Panc1 (cell line): Measurements from ENCODE around the gene TRH. TPM values are rescaled to one million over a fixed set of nuclear protein-coding genes. Genes with fewer than 3 reads are reported as not detected.

Experiments used
- ATAC-seq: fragments of 200-7000 bp; cut with Tn5 transposase; 2 replicates; pipeline ENCODE4 v1.9.1; 2020; ENCODE audit warnings: mild to moderate bottlenecking, moderate library complexity
- BruUV-seq: library from RNA; stranded (reverse); fragments of 400-500 nt; replicated peaks from 2 replicates; lab custom pipeline; 2021; lab: Mats Ljungman, UMichigan
- CTCF ChIA-PET: fragments of 300-600 bp; sonication (Branson Sonifier 250); formaldehyde crosslinking; loops from one replicate; lab custom pipeline; 2022; ENCODE audit warnings: antibody characterized with exemption; lab: Charles Lee
- POLR2A ChIA-PET: fragments of 300-600 bp; sonication (Branson Sonifier 250); formaldehyde crosslinking; loops from one replicate; lab custom pipeline; 2022; ENCODE audit warnings: antibody characterized with exemption; lab: Charles Lee
- DNase-seq: peaks from one replicate; pipeline ENCODE4 v3.0.0-alpha.2; 2010; ENCODE audit warnings: low read depth, low spot score
- H3K27ac ChIP-seq: 2 replicates; pipeline ENCODE4 v1.5.1; 2011; ENCODE audit warnings: mild to moderate bottlenecking, low read length, inconsistent platforms
- H3K27me3 ChIP-seq: fragments of 200-500 bp; sonication (Bioruptor generic); 2 replicates; pipeline ENCODE4 v1.6.0; 2014; ENCODE audit warnings: low read length, inconsistent platforms; ENCODE audit not compliant: control insufficient read depth, insufficient read depth
- H3K36me3 ChIP-seq: fragments of 200-500 bp; sonication (Bioruptor generic); 2 replicates; pipeline ENCODE4 v1.5.1; 2014; ENCODE audit warnings: inconsistent platforms, mild to moderate bottlenecking, low read length, moderate library complexity; ENCODE audit not compliant: control insufficient read depth, insufficient read depth
- H3K4me1 ChIP-seq: 2 replicates; pipeline ENCODE4 v1.5.1; 2011; ENCODE audit warnings: inconsistent platforms, mild to moderate bottlenecking, low read length, moderate library complexity; ENCODE audit not compliant: control insufficient read depth, insufficient read depth
- H3K4me3 ChIP-seq, 2 experiments: 2 replicates each; pipeline ENCODE4 v1.5.1; 2011 to 2012; ENCODE audit warnings: low read depth in 2 of 2, low read length in 2 of 2, mild to moderate bottlenecking in 2 of 2, inconsistent platforms in 1 of 2, moderate library complexity in 1 of 2
- H3K9me3 ChIP-seq: fragments of 200-500 bp; sonication (Bioruptor generic); 2 replicates; pipeline ENCODE4 v1.5.1; 2014; ENCODE audit warnings: low read depth, mild to moderate bottlenecking, inconsistent platforms, low read length, moderate library complexity; ENCODE audit not compliant: control insufficient read depth, insufficient read depth
- CTCF ChIP-seq: fragments of 450-650 bp; IDR thresholded peaks from 2 replicates; pipeline ENCODE4 v1.5.1; 2017; ENCODE audit warnings: mild to moderate bottlenecking
- POLR2AphosphoS5 ChIP-seq: IDR thresholded peaks from 2 replicates; pipeline ENCODE4 v1.6.1; 2012; ENCODE audit warnings: mild to moderate bottlenecking, low read depth, low read length, moderate library complexity
- REST ChIP-seq, 2 experiments: IDR thresholded peaks; 2 replicates each; pipeline ENCODE4 v1.6.1; 2011 to 2012; ENCODE audit warnings: low read depth in 2 of 2, control low read depth in 1 of 2, low read length in 1 of 2, mild to moderate bottlenecking in 1 of 2, moderate library complexity in 1 of 2; ENCODE audit not compliant: insufficient read depth in 1 of 2
- SIN3A ChIP-seq: IDR thresholded peaks from 2 replicates; pipeline ENCODE4 v1.6.1; 2012; ENCODE audit warnings: low read depth, mild to moderate bottlenecking, low read length, moderate library complexity, borderline replicate concordance; ENCODE audit not compliant: insufficient read depth
- TCF7L2 ChIP-seq: IDR thresholded peaks from 2 replicates; pipeline ENCODE4 v1.6.1; 2011; ENCODE audit warnings: mild to moderate bottlenecking, low read depth, low read length, inconsistent platforms
- in situ Hi-C: cut with HindIII; loops from 2 replicates; pipeline ENCODE4 v1.10.0; 2016; ENCODE audit warnings: low sequenced_read_pairs, low pct_unique_long_range_greater_than_20kb
- intact Hi-C: fragments of 100-400 bp; cut with micrococcal nuclease; formaldehyde crosslinking; loops from one replicate; pipeline ENCODE4 v1.10.0; 2022; ENCODE audit not compliant: unreplicated experiment
- total RNA-seq: library from RNA; stranded (reverse); gene quantifications from one replicate; pipeline ENCODE4 v1.2.1, GENCODE V29; 2021; ENCODE audit not compliant: unreplicated experiment

The TRH gene
- total RNA-seq, 1 experiment from 2014 or later, result not detected

- Histone ChIP-seq H3K36me3 (no peaks in the 10 kb centered on the region), H3K27ac (no peak overlapping the region), H3K27me3 (peaks cover 5% of the 10 kb centered on the region; the same call in 1 of the 2 replicates), H3K4me3 (no peak overlapping the region), H3K9me3 (no peaks in the 10 kb centered on the region), H3K4me1 (no peaks in the 10 kb centered on the region)
- CTCF ChIA-PET, result no interaction called here
- POLR2A ChIA-PET, result no interaction called here
- TF ChIP-seq REST (IDR thresholded peaks at IDR 0.05; ENCODE audit: insufficient read depth in 1 of 2, low read depth in 2 of 2, low read length in 1 of 2), result no peak
- in situ Hi-C loops (no loop called here), intact Hi-C loops (no loop called here)
- BruUV-seq, result no TSS peak
- no peak for ATAC-seq
- no peak for DNase-seq
These were observed 15.8 kb upstream of the TRH start for GRCh38 chr3:129958755-129959154.

- Histone ChIP-seq H3K27ac (no peak overlapping the region), H3K36me3 (no peaks in the 10 kb centered on the region), H3K27me3 (0 out of 2 replicates have a peak, but pooled peaks cover 3% of the 10 kb centered on the region), H3K4me3 (no peak overlapping the region), H3K9me3 (no peaks in the 10 kb centered on the region), H3K4me1 (no peaks in the 10 kb centered on the region)
- no TSS peak for BruUV-seq
- ChIA-PET CTCF (interaction anchor here (0.6 kb wide), 1 partner anchor 88 kb away, joined by 9 read pairs; no protein-coding TSS in a partner anchor), POLR2A (no interaction called here)
- intact Hi-C loops (no loop called here), in situ Hi-C loops (no loop called here)
- ATAC-seq (peak; percentile 61; the same call in 1 of the 2 replicates), DNase-seq (no peak)
- no peak for TF ChIP-seq REST (IDR thresholded peaks at IDR 0.05; ENCODE audit: insufficient read depth in 1 of 2, low read depth in 2 of 2, low read length in 1 of 2)
- no peak for TF ChIP-seq POLR2AphosphoS5
- TF ChIP-seq CTCF, result no peak
- TF ChIP-seq SIN3A, result no peak
- no peak for TF ChIP-seq TCF7L2
These were observed 13.4 kb upstream of the TRH start for GRCh38 chr3:129961141-129961541.
